Fibroblast of skin of abdomen (primary cell): ENCODE measurements around the gene ABHD18. TPM values are rescaled to one million over a fixed set of nuclear protein-coding genes. Genes with fewer than 3 reads are reported as not detected.
"Not testable (repeated sequence)": the region's sequence is repeated elsewhere in the genome, so short reads cannot be mapped to it uniquely, and the experiment has no call there.

Source experiments
- DNase-seq: peaks from one replicate; pipeline ENCODE4 v3.0.0-alpha.2; 2013
- polyA plus RNA-seq, 2 experiments: library from polyadenylated mRNA; unstranded; fragments of 120-200 nt; gene quantifications; one replicate each; pipeline ENCODE4 v1.2.1, GENCODE V29; 2013; ENCODE audit not compliant: insufficient read length in 2 of 2

Gene ABHD18
- 5.4 TPM for polyA plus RNA-seq (2013, experiment 1 of 2; ENCODE audit: insufficient read length)
- polyA plus RNA-seq (2013, experiment 2 of 2; ENCODE audit: insufficient read length): 5.9 TPM

- DNase-seq: peak; percentile 99
These were observed at the start of gene ABHD18, which contains the start of gene MFSD8 for GRCh38 chr4:127965062-127965802. Gene ABHD18 (plus strand): TSS chr4:127965406. CDS start chr4:127982956, 17,550 bp downstream. Gene MFSD8 (minus strand): TSS chr4:127965173. CDS start chr4:127965133, 40 bp downstream.

- DNase-seq: no peak
These were observed 48.7 kb upstream of the ABHD18 start for GRCh38 chr4:127916512-127916911.

- no peak for DNase-seq
These were observed 48.1 kb upstream of the ABHD18 start for GRCh38 chr4:127917151-127917550.

GRCh38 chr4:127920521-127920920 is 44.7 kb upstream of the ABHD18 start:
- DNase-seq: no peak

- DNase-seq: no peak
These were observed 43.0 kb upstream of the ABHD18 start for GRCh38 chr4:127922226-127922625.

GRCh38 chr4:127925720-127926119 is 39.5 kb upstream of the ABHD18 start:
- not testable (repeated sequence) for DNase-seq

- no peak for DNase-seq
These were observed 35.0 kb upstream of the ABHD18 start for GRCh38 chr4:127930175-127930574.

GRCh38 chr4:127931836-127932235 is 33.4 kb upstream of the ABHD18 start:
- not testable (repeated sequence) for DNase-seq

- DNase-seq: peak; percentile 3
These were observed 28.2 kb upstream of the ABHD18 start for GRCh38 chr4:127936974-127937373.

GRCh38 chr4:127957105-127957504 is 8.1 kb upstream of the ABHD18 start:
- no peak for DNase-seq

GRCh38 chr4:127959794-127960193 is 5.4 kb upstream of the ABHD18 start:
- no peak for DNase-seq

- not testable (repeated sequence) for DNase-seq
These were observed 1.4 kb upstream of the ABHD18 start for GRCh38 chr4:127963633-127964398.

- DNase-seq: not testable (repeated sequence)
These were observed 662 bp upstream of the ABHD18 start for GRCh38 chr4:127964426-127965061.

- DNase-seq: peak; percentile 14
These were observed 583 bp downstream of the ABHD18 start for GRCh38 chr4:127965803-127966175.

- peak; percentile 17 for DNase-seq
These were observed 2.1 kb downstream of the ABHD18 start for GRCh38 chr4:127967141-127967775.

- no peak for DNase-seq
These were observed 3.4 kb downstream of the ABHD18 start for GRCh38 chr4:127968586-127968985.

GRCh38 chr4:127970925-127971324 is 5.7 kb downstream of the ABHD18 start:
- DNase-seq: not testable (repeated sequence)

- peak; percentile 2 for DNase-seq
These were observed 10.0 kb downstream of the ABHD18 start for GRCh38 chr4:127975121-127975770.

- no peak for DNase-seq
These were observed 13.7 kb downstream of the ABHD18 start for GRCh38 chr4:127978930-127979329.

GRCh38 chr4:127982445-127982844 is 17.2 kb downstream of the ABHD18 start:
- DNase-seq: no peak

- no peak for DNase-seq
These were observed 20.8 kb downstream of the ABHD18 start for GRCh38 chr4:127985989-127986388.

GRCh38 chr4:127988638-127989037 is 23.4 kb downstream of the ABHD18 start:
- DNase-seq: no peak
